ENCODE data around the gene DIPK1A.

The DIPK1A gene

DNA sequence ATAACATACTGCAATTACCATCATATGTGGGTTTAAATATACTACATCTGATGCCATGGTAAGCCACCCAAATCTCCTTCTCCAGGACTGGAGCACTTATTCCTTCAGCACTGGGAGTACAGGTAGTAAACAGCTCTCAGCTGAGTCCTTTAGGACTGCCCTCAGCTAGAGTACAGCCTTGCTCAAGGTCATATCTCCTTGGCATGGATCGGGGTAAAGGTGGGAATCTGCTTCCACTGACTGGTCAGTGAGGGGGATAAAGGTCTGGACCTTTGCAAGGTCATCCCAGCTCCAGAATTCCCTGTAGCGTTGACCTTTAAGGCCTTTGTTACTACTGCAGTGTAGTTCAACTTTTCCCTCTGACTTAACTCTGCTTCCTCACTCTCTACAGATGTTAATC, 90.7 kb downstream of the DIPK1A start:
- DNase-seq = no peak

DNA sequence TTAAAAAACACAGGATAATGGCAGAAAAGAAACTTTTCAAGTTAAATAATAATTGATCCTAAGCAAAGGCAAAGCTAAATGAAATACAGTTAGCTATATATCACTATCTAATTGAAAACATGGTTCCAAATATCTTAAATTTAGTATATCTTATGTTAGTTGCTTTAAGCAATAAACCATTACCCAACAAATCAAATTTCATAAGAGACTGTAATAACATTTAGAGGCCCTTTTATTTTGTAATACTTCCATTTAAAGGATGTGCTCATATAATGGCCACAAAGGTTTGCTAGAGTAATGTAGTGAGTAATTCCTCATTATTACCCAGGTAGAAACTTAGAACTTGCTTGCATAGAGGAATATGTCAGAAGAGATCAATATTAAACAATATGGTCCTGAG, 97.1 kb downstream of the DIPK1A start:
- no peak for DNase-seq

DNA sequence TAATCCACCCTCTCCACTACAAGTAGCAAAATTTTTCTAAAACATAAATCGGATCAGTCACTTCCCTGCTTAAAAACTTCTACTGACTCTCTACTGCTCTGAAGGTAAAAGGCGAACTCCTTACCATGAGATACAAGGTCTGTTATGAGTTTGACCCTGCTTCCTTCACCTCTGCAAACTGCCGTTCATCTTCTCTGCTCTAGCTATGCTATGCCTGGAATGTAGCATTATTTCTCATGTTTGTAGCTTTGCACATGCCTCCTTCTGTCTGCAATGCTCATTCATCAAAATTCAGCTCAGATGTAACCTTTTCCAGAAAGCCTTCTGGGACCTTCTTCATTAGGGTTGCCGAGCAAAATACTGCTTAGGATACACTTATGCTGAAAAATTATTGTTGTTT, 98.7 kb downstream of the DIPK1A start:
- no peak for DNase-seq

DNA sequence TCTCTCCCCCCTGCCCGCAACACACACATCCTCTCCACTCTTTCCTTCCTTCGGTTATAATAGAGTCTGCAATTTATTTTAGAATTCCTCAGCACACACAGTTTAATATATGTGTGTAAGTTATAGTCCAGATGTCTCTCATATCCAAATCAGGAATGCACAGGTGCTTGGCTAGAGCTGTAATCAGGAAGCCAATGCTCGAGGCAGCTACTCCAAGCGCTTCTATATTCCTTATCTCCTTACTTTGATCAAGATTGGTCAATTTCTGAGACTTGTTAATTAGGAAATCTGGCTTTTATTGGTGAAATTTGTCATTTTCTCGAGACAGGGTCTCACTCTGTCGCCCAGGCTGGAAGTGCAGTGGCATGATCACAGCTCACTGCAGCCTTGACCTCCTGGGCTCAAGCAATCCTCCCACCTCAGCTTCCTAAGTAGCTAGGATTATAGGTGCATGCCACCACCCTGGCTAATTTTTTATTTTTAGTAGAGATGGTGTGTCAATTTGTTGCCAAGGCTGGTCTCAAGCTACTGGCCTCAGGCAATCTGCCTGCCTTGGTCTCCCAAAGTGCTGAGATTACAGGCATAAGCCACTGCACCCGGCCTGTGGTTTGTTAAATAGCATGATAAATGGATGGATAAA, 101.7 kb downstream of the DIPK1A start:
- DNase-seq = no peak

DNA sequence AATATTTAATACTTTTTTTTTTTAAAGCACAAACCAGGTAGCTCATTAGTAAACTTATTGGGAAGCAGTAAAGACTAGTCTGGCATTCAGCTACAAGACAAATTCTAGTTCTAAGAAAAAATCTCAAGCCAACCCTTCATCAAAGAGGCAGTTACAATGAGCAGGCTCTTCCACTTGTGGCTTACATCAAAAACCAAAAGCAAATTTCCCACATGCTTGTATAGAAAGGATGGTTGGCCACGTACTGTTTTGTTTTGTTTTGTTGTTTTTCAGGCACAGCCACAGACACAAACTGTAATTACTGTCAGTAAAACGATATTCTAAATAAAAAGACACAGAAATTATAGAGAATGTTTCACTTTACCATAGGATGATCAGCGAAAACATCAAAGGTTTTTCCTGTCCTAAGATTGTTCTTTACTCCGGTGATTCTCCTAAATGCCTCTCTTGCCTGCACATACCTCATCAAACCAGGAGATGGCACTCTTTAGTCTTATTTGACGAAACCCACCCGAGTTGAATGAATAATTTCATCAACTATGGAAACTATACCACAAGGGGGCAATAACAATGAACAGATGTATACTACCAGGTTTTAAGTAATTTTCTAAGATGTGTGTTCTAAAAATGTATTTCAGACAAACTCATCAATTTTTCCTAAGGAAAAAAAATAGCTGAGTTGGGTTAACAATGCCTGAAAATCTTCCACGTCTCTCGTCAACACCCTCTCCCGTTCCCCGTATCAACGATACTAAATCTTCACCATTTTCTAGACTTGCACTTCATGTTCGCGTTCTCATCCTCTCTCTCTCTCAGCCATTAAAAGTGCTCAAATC, 102.5 kb downstream of the DIPK1A start:
- peak in 1 of 2 donors; percentile 84 for DNase-seq

DNA sequence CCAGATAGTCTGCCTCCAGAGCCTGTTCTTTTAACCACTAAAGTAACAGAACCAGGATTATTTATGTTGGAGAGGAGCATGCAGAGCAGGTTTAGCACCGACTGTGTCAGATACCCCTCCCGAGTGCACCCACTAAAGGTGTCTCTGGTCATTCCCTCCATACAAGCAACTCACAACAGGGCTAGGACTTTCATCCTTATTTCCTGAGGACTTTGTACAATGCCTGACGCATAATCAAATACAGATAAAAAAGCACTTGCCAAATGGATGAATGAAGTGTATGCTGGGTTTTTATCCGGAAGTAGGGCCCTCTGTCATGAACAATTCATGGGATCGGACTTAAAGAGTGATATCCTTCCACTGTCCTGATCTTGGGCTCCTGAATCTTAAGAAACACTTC, 103.4 kb downstream of the DIPK1A start:
- DNase-seq = no peak

DNA sequence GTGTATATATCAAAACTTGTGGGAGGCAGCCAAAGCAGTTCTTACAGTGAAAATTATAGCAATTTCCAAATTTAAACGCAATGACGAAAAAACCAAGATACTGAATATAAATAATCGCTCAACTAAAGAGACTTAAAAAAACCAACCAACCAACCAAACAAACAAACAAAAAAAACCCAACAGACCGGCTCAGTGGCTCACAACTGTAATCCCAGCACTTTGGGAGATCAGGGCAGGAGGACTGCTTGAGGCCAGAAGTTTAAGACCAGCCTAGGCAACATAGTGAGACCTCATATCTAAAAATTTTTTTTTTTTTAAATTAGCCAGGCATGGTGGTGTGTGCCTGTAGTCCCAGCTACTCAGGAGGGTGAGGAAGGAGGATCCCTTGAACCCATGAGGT, 106.0 kb downstream of the DIPK1A start:
- DNase-seq = no peak

DNA sequence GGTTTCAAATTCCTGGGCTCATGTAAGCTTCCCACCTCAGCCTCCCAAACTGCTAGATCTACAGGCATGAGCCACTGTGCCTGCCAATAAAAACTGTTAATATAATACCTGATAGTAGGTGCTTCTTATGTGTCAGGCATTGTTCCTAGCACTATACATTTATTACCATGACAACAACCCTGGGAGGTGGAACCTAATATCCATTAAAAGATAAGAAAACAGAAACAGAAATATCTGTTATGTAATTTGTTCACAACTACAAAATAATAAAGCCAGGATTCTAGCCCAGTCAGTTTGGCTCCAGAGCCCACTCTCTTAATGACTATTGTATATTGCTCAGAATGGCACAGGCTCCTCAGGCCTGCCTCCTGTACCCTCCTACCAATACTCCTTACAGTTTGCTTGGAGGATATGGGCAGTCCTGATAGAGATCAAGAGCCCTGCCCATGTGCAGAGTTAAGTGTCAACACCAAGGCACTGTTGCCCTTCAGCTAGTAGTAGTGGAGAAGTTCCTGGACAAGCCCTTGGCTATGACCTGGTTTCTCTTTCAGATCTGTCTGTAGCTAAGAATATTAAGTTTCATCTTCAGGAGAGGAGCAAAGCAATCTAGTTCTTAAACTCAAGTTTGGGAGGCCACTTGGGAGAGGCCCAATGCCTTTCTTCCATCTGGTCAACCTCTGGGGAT, 107.0 kb downstream of the DIPK1A start:
- no peak for DNase-seq

DNA sequence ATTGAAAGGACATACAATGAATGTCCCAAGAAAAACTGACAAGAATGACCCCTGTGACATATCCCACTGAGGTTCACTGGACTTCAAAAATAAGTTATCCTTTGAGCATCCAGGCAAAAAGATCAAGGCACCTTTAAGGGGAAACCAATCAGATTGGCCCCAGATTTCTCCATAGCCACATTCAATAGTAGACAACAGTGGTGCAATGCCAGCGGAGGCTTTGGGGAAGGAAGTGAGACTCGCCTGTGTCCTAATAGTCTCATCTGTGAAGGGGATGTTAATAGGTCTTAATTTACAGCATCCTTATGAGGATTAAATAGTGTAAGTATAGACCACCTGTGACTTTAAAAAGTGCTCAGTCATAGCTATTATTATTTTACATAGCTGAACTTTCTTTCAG, 108.0 kb downstream of the DIPK1A start:
- no peak for DNase-seq

DNA sequence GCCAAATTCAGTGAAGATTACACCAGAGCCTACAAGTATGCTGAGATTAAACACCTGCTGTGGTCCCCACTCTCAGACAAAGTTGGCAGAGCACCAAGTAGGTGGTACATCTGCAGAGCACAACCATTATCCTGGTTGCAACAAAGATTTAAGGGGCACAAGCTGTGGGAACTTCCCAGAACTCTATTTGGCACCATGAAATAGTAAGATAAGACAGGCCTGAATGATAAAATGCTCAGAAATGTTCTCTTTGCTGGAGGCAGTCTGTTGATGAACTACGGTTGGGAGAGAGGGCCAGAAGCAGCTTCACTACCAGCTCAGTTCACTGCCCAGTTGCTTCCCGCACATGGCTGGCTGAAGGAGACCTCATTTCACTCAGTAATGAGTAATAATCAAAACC, 109.5 kb downstream of the DIPK1A start:
- DNase-seq = no peak

DNA sequence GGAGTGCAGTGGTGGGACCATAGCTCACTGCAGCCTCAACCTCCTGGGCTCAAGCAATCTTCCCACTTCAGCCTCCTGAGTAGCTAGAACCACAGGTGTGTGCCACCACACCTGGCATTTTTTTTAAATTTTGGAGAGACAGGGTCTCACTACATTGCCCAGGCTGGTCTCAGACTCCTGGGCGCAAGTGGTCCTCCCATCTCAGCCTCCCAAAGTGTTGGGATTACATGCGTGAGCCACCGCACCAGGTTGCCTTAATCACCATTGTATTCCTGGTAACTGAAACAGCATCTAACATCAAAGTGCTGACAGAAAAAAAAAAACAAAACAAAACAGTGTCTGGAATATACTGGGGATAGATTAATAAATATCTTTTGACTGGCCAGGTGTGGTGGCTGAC, 111.2 kb downstream of the DIPK1A start:
- DNase-seq = no peak

DNA sequence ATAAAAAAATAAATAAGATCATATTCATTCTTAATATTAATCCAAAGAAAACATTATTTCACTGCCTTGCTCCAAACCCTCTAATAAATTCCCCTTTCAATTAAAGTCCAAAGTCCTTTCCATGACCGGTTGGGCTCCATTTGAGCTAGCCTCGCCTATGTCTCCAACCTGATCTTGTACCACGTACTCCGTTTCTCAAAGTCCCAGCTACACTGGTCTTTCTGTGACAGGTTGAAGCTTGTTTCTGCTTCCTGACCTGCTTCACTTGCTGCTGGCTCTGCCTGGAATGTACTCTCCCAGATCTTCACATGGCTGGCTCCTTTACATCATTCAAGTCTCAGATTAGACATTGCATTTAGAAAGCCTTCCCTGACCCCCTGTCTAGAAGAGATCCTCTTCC, 113.1 kb downstream of the DIPK1A start:
- no peak for DNase-seq

DNA sequence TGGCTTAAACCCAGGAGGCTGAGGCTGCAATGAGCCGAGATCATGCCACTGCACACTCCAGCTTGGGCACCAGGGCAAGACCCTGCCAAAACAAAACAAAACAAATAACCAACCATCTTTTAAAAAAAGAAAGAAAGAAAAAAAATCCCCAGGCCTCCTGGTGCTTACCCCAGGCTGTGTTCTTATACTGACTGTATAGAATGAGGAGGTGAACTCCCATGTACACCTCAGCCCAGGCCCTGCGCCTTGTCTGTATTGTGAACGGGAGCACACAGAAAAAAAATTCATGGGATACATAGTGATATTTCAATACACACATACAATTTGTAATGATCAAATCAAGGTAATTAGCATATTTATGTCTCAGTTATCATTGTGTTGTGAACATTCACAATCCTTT, 115.4 kb downstream of the DIPK1A start:
- DNase-seq = no peak

DNA sequence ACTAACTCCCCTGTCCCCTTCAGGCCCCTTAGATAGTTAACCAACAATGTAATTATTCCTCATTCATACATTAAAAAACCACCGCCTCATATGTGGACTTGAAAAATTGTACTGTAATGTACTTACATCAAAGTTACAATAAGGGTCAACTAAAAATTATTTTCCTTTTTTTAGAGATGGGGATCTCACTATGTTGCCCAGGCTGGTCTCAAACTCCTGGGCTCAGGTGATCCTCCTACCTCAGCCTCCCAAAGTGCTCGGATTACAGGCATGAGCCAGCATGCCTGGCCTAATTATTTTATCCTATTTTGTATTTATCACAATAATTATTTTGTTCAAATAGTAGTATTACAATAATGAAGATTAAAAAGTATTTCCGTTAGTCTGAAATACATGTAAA, 116.8 kb downstream of the DIPK1A start:
- no peak for DNase-seq

DNA sequence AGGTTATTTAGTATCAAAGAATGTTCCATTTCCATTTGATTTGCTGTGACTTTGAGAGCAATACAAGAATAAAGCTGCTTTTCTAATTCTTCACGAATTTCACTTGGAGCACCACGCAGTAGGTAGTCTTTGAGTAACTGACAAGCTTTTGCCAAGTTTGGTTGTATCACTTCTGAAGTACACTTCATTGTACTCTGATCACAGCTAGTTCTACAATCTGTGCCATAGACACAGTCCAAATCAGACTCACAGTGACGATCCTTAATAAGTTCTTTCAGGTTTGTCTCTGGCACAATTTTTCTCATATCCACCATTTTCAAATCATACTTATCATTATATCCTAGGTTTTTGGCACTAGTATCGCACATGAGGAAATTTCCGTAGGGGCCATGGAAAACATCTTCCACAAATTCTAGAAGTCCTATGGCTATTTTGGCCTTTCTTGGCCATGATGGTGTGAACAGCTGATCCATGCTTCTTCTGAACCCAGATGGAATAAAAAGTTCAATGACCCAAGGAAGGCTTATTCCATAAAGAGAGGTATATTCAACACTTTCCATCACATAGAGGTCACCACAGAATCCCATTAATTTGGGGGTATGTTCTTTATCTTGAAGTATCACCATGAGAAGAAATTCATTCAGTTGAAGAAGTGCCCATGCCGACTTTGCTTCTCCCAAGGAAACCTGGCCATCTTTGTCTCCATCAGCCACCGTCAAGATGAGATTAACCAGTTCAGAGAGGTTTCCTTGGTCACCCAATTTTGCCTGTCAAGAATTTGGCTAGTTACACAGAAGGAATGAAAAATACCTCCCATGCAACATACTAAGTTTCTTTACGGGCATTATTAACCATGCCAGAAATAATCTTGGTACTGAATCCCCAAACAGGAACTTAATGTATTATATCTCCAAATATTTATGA, 117.6 kb downstream of the DIPK1A start:
- DNase-seq = no peak

DNA sequence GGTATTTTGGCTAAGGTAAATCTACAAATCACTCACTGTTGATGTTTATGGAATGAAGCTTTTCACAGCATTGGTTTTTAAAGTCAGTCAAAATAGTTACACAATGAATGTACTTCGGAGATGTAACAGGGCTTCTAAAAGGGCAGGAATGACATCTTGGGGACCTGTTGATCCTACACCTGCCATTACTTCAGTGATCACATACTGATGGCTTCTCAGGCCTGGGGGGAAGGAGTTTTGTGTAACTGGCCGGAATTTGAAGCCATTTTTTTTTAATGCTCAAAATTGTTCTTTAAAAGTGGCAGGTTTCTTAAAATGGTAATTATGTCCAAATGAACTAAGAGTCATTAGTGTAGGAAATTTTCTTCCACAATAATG, 118.2 kb downstream of the DIPK1A start:
- DNase-seq = no peak

DNA sequence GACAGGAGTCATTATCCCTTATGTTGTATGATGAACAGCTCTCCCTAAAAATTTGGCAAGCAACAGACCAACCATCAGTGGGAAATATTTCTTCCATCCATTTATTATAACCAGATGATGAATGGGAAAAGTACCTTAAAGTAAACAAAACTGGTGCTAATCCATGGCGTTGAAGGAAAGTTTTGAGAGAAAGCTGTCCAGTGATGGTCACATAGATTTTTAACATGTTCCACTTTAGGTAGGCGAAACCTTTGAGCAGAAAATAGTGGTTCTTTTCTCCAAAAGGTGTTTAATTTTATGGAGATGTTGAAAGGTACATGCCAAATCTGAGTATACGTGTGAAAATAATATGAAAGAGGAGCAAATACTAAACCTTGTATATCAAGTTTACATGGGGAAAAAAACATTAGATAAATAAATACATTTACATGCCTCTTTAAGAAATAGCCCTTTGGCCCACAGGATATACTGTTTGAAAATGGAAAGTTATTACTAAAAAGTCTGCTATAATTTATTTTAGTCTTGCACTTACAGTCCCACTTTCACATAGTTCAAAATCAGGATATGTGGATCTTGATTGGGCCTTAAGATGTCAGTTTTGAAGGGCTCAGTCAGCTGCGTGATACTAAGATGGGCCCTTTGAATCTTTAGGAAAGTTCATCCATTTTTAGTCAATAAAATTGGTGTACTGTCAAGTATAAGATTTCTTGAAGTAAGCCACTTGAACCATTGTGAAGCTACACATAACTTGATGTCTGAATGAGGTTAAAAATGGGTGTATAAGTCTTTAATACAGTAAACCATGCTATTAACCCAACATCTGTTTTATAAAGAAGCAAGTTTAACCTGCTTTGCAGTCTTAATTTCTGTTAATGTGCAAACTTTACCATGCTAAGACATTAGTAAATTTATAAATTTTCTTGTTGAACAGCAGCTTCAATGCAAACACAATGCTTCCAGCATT, 118.9 kb downstream of the DIPK1A start:
- no peak for DNase-seq

DNA sequence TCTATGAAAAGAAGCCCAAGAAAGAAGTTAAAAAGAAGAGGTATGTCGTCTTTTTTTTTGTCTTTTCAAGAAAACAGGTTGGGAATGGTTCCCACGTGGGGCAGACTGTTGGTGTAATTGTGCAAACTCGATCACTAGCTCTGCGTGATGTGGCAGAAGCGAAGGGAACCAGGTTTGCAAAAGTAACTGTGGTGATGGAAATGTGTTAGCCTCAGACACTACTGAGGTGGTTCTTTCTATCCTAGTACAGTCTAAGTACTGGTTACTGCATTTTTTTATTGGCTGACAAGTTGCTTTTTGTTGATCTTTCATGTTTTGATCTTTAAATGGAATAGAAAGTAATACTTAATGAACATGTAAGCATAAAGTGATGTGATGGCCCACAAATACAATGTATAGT, 120.7 kb downstream of the DIPK1A start:
- no peak for DNase-seq

DNA sequence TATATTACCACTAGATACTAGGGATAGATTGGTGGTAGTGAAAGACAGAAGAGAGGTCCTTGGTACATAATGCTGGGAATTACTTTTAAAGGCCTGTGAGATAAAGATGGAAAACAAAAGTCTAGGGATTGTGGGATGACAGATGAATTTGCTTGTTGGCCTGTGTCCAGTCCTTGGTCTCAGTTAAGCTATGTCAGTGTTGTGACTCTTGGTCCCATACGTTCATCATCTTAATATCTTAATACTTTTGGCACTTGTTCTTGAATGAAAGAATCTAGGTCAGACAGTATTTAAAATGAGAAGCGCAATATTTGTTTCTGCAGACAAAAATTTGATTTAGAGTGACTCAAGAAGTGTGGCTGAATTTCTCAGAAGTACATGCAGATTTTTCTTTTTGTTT, 121.8 kb downstream of the DIPK1A start:
- DNase-seq = no peak

DNA sequence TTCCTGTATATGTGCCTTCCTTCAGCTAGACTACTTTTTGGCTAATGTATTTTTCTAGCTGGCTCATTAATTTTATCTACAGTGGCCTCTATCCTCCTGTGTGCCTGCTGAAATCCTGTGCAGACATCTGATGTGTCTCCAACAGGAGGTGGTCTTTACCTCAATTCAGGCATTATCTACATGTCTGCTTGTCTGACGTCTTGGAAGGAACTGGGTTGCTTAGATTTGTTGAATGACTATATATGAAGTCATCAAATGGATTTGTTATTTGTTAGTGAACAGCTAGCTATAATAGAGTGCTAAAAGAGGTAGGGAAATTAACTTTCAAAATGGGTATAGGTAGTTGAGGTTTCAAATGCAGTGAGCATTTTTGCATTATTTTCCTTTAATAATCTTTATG, 122.7 kb downstream of the DIPK1A start:
- DNase-seq = no peak

DNA sequence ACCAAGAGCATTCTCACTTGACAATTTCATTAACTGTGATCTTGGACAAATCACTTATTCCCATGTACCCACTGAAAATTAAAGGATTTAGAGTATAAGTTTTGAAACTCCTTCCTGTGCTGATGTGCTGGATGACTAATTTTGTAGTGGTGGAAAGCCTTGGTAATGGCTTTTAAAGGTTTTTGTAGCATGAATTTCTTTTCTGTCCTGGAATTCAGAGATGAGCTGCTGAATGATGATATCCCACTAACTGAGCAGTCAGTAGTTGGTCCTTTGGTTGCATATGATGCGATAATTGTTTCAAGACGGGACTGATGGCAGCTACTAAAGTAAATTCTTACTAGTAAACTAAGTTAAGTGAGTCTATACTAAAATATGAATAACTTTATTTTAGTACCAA, 124.2 kb downstream of the DIPK1A start:
- DNase-seq = no peak

DNA sequence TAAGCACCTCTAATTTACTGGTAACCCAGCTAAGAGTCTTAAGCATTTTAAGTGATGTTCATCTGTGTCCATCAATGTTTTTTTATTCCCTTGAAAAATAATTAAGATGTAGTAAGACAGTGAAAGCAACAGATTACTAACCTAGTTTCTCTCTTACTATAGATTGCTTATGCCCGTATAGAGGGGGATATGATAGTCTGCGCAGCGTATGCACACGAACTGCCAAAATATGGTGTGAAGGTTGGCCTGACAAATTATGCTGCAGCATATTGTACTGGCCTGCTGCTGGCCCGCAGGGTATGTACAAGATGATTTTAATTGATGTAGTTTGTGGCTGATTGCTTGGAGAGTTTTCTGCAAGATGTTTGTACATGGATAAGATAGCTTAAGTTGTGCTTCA, 126.6 kb downstream of the DIPK1A start:
- no peak for DNase-seq

Measured in bone marrow (tissue), 2 donors.